Measurements from ENCODE around the gene NXPH1. TPM values are rescaled to one million over a fixed set of nuclear protein-coding genes. Genes with fewer than 3 reads are reported as not detected.

Gene NXPH1
- total and polyA plus RNA-seq, 5 experiments from 2014 or later: not detected

- Mint-ChIP-seq H3K36me3 (peaks cover 0 to 18% (median 0%) of the 10 kb centered on the region in 3 donors), H3K27me3 (peaks cover 0 to 5% (median 2%) of the 10 kb centered on the region in 5 donors), H3K4me1 (no peaks in the 10 kb centered on the region), H3K4me3 (no peak overlapping the region), H3K27ac (no peak overlapping the region), H3K9me3 (peaks cover 2 to 24% (median 12%) of the 10 kb centered on the region in 9 donors)
- ATAC-seq: no peak
- POLR2A ChIA-PET: no interaction called here
- DNase-seq: no peak
These were observed 94.9 kb downstream of the NXPH1 start for GRCh38 chr7:8528311-8528710.

- POLR2A ChIA-PET: no interaction called here
- peaks cover 0 to 3% (median 0%) of the 10 kb centered on the region in 9 donors for H3K9me3 Mint-ChIP-seq
- H3K4me3 Mint-ChIP-seq: no peak overlapping the region
- H3K36me3 Mint-ChIP-seq: no peaks in the 10 kb centered on the region
- DNase-seq (no peak), ATAC-seq (no peak)
- H3K27ac Mint-ChIP-seq: no peak overlapping the region
- H3K27me3 Mint-ChIP-seq: peaks cover 0 to 13% (median 3%) of the 10 kb centered on the region in 5 donors
- H3K4me1 Mint-ChIP-seq: no peaks in the 10 kb centered on the region
These were observed 98.6 kb downstream of the NXPH1 start for GRCh38 chr7:8531991-8532515.

GRCh38 chr7:8536431-8536830 is 103.0 kb downstream of the NXPH1 start:
- H3K4me3 Mint-ChIP-seq: no peak overlapping the region
- ATAC-seq: no peak
- no peak overlapping the region for H3K27ac Mint-ChIP-seq
- H3K27me3 Mint-ChIP-seq: peaks cover 0 to 15% (median 2%) of the 10 kb centered on the region in 5 donors
- POLR2A ChIA-PET: no interaction called here
- DNase-seq: no peak
- no peaks in the 10 kb centered on the region for H3K36me3 Mint-ChIP-seq
- H3K4me1 Mint-ChIP-seq: no peaks in the 10 kb centered on the region
- peaks cover 0 to 4% (median 0%) of the 10 kb centered on the region in 9 donors for H3K9me3 Mint-ChIP-seq

- no peaks in the 10 kb centered on the region for H3K27me3 Mint-ChIP-seq
- DNase-seq (no peak), ATAC-seq (no peak)
- peaks cover 0 to 12% (median 0%) of the 10 kb centered on the region in 9 donors for H3K9me3 Mint-ChIP-seq
- POLR2A ChIA-PET: no interaction called here
- no peak overlapping the region for H3K27ac Mint-ChIP-seq
- H3K4me3 Mint-ChIP-seq: no peak overlapping the region
- H3K4me1 Mint-ChIP-seq: no peaks in the 10 kb centered on the region
- no peaks in the 10 kb centered on the region for H3K36me3 Mint-ChIP-seq
These were observed 115.6 kb downstream of the NXPH1 start for GRCh38 chr7:8549046-8549445.

GRCh38 chr7:8560501-8560900 is 127.1 kb downstream of the NXPH1 start:
- Mint-ChIP-seq H3K27me3 (peaks cover 0 to 3% (median 0%) of the 10 kb centered on the region in 5 donors), H3K36me3 (no peaks in the 10 kb centered on the region), H3K9me3 (peaks cover 0 to 9% (median 0%) of the 10 kb centered on the region in 9 donors), H3K4me3 (no peak overlapping the region), H3K4me1 (peaks cover 0 to 2% (median 0%) of the 10 kb centered on the region in 4 donors), H3K27ac (no peak overlapping the region)
- DNase-seq (no peak), ATAC-seq (no peak)
- POLR2A ChIA-PET: no interaction called here

- H3K27me3 Mint-ChIP-seq: peaks cover 0 to 3% (median 0%) of the 10 kb centered on the region in 5 donors
- ATAC-seq (no peak), DNase-seq (no peak)
- H3K9me3 Mint-ChIP-seq: peaks cover 0 to 9% (median 0%) of the 10 kb centered on the region in 9 donors
- POLR2A ChIA-PET: no interaction called here
- H3K4me1 Mint-ChIP-seq: peaks cover 0 to 2% (median 0%) of the 10 kb centered on the region in 4 donors
- H3K36me3 Mint-ChIP-seq: no peaks in the 10 kb centered on the region
- no peak overlapping the region for H3K27ac Mint-ChIP-seq
- H3K4me3 Mint-ChIP-seq: no peak overlapping the region
These were observed 128.0 kb downstream of the NXPH1 start for GRCh38 chr7:8561449-8561848.

- no peaks in the 10 kb centered on the region for H3K36me3 Mint-ChIP-seq
- peaks cover 0 to 3% (median 0%) of the 10 kb centered on the region in 5 donors for H3K27me3 Mint-ChIP-seq
- H3K9me3 Mint-ChIP-seq: peaks cover 0 to 4% (median 0%) of the 10 kb centered on the region in 9 donors
- ATAC-seq: no peak
- no peak overlapping the region for H3K27ac Mint-ChIP-seq
- peaks cover 0 to 2% (median 0%) of the 10 kb centered on the region in 4 donors for H3K4me1 Mint-ChIP-seq
- no peak for DNase-seq
- no peak overlapping the region for H3K4me3 Mint-ChIP-seq
- POLR2A ChIA-PET: no interaction called here
These were observed 130.9 kb downstream of the NXPH1 start for GRCh38 chr7:8564281-8564680.

GRCh38 chr7:8566016-8566415 is 132.6 kb downstream of the NXPH1 start:
- Mint-ChIP-seq H3K4me1 (no peaks in the 10 kb centered on the region), H3K27ac (no peak overlapping the region), H3K9me3 (no peaks in the 10 kb centered on the region), H3K36me3 (no peaks in the 10 kb centered on the region), H3K4me3 (no peak overlapping the region), H3K27me3 (peaks cover 0 to 3% (median 0%) of the 10 kb centered on the region in 5 donors)
- POLR2A ChIA-PET: no interaction called here
- DNase-seq (no peak), ATAC-seq (no peak)

- Mint-ChIP-seq H3K36me3 (no peaks in the 10 kb centered on the region), H3K9me3 (no peaks in the 10 kb centered on the region), H3K27ac (no peak overlapping the region), H3K4me1 (no peaks in the 10 kb centered on the region), H3K27me3 (peaks cover 0 to 3% (median 0%) of the 10 kb centered on the region in 5 donors), H3K4me3 (no peak overlapping the region)
- DNase-seq: no peak
- POLR2A ChIA-PET: no interaction called here
- no peak for ATAC-seq
These were observed 134.2 kb downstream of the NXPH1 start for GRCh38 chr7:8567626-8568025.

- POLR2A ChIA-PET: no interaction called here
- H3K36me3 Mint-ChIP-seq: no peaks in the 10 kb centered on the region
- peaks cover 0 to 10% (median 0%) of the 10 kb centered on the region in 9 donors for H3K9me3 Mint-ChIP-seq
- H3K4me1 Mint-ChIP-seq: no peaks in the 10 kb centered on the region
- no peak overlapping the region for H3K4me3 Mint-ChIP-seq
- H3K27me3 Mint-ChIP-seq: peaks cover 0 to 14% (median 0%) of the 10 kb centered on the region in 5 donors
- ATAC-seq: no peak
- DNase-seq: no peak
- no peak overlapping the region for H3K27ac Mint-ChIP-seq
These were observed 146.3 kb downstream of the NXPH1 start for GRCh38 chr7:8579661-8580194.

GRCh38 chr7:8581842-8582241 is 148.4 kb downstream of the NXPH1 start:
- ATAC-seq (no peak), DNase-seq (no peak)
- H3K9me3 Mint-ChIP-seq: peaks cover 0 to 10% (median 0%) of the 10 kb centered on the region in 9 donors
- no peak overlapping the region for H3K4me3 Mint-ChIP-seq
- no peaks in the 10 kb centered on the region for H3K36me3 Mint-ChIP-seq
- peaks cover 0 to 14% (median 0%) of the 10 kb centered on the region in 5 donors for H3K27me3 Mint-ChIP-seq
- no peaks in the 10 kb centered on the region for H3K4me1 Mint-ChIP-seq
- POLR2A ChIA-PET: no interaction called here
- H3K27ac Mint-ChIP-seq: no peak overlapping the region

GRCh38 chr7:8582728-8583127 is 149.3 kb downstream of the NXPH1 start:
- Mint-ChIP-seq H3K4me3 (no peak overlapping the region), H3K9me3 (peaks cover 0 to 10% (median under 1%) of the 10 kb centered on the region in 9 donors), H3K27ac (no peak overlapping the region), H3K4me1 (no peaks in the 10 kb centered on the region), H3K27me3 (peaks cover 0 to 14% (median 0%) of the 10 kb centered on the region in 5 donors), H3K36me3 (no peaks in the 10 kb centered on the region)
- DNase-seq (no peak), ATAC-seq (no peak)
- POLR2A ChIA-PET: no interaction called here

GRCh38 chr7:8585591-8585990 is 152.2 kb downstream of the NXPH1 start:
- no peak overlapping the region for H3K4me3 Mint-ChIP-seq
- DNase-seq: no peak

GRCh38 chr7:8590225-8590624 is 156.8 kb downstream of the NXPH1 start:
- Mint-ChIP-seq H3K9me3 (peaks cover 0 to 9% (median 2%) of the 10 kb centered on the region in 9 donors), H3K4me1 (no peaks in the 10 kb centered on the region), H3K27ac (no peak overlapping the region), H3K27me3 (peaks cover 0 to 2% (median 0%) of the 10 kb centered on the region in 5 donors), H3K4me3 (no peak overlapping the region), H3K36me3 (no peaks in the 10 kb centered on the region)
- ATAC-seq (no peak), DNase-seq (no peak)
- POLR2A ChIA-PET: no interaction called here

More at GRCh38 chr7:8585591-8585990, 152.2 kb downstream of the NXPH1 start:
- Mint-ChIP-seq H3K27me3 (peaks cover 0 to 4% (median 0%) of the 10 kb centered on the region in 5 donors), H3K27ac (no peak overlapping the region), H3K9me3 (peaks cover 0 to 5% (median 0%) of the 10 kb centered on the region in 9 donors), H3K4me1 (no peaks in the 10 kb centered on the region), H3K36me3 (no peaks in the 10 kb centered on the region)
- POLR2A ChIA-PET: no interaction called here
- no peak for ATAC-seq
